Left renal cortex interstitium (tissue), 4 donors: ENCODE data around the gene PDE11A. TPM values are rescaled to one million over a fixed set of nuclear protein-coding genes. Genes with fewer than 3 reads are reported as not detected.

ENCODE experiments used
- DNase-seq, 4 donors: peaks; one replicate each; pipeline ENCODE4 v3.0.0-alpha.2; 2013; ENCODE audit warnings: low read depth in 4 of 4, low spot score in 2 of 4, missing footprints in 1 of 4
- polyA plus RNA-seq, 4 donors: library from polyadenylated mRNA; unstranded; fragments of 120-200 nt; gene quantifications; one replicate each; pipeline ENCODE4 v1.2.1, GENCODE V29; 2013; ENCODE audit not compliant: insufficient read length in 4 of 4

Gene PDE11A
- polyA plus RNA-seq, 4 donors = 4.6 to 8.1 (median 7.4) TPM

GRCh38 chr2:177646241-177646640 lies 426.3 kb downstream of the PDE11A start:
- no peak for DNase-seq

- DNase-seq = no peak
Measured at GRCh38 chr2:177641331-177641730, 431.2 kb downstream of the PDE11A start.

GRCh38 chr2:177640423-177640822 lies 432.2 kb downstream of the PDE11A start:
- DNase-seq = no peak

- DNase-seq = no peak
Measured at GRCh38 chr2:177639262-177639914, 433.2 kb downstream of the PDE11A start.

- DNase-seq = no peak
Measured at GRCh38 chr2:177638507-177638906, 434.1 kb downstream of the PDE11A start.

GRCh38 chr2:177636672-177637071 lies 435.9 kb downstream of the PDE11A start:
- no peak for DNase-seq

GRCh38 chr2:177635696-177636095 lies 436.9 kb downstream of the PDE11A start:
- no peak for DNase-seq

GRCh38 chr2:177633910-177634294 lies 438.7 kb downstream of the PDE11A start:
- DNase-seq = no peak

- DNase-seq = no peak
Measured at GRCh38 chr2:177633111-177633510, 439.5 kb downstream of the PDE11A start.

- no peak for DNase-seq
Measured at GRCh38 chr2:177631680-177632079, 440.9 kb downstream of the PDE11A start.

GRCh38 chr2:177629357-177630024 lies 443.1 kb downstream of the PDE11A start:
- DNase-seq = no peak

- DNase-seq = no peak
Measured at GRCh38 chr2:177628831-177629230, 443.7 kb downstream of the PDE11A start.

GRCh38 chr2:177625744-177626650 lies 446.6 kb downstream of the PDE11A start:
- DNase-seq = no peak

- DNase-seq = no peak
Measured at GRCh38 chr2:177622521-177622920, 450.1 kb downstream of the PDE11A start.

- DNase-seq = no peak
Measured at GRCh38 chr2:177619986-177620385, 452.6 kb downstream of the PDE11A start.

- no peak for DNase-seq
Measured at GRCh38 chr2:177619461-177619860, 453.1 kb downstream of the PDE11A start.

- DNase-seq = peak; percentile 85 to 97 (median 92)
Measured at GRCh38 chr2:177618255-177619253, 454.0 kb downstream of the PDE11A start.

GRCh38 chr2:177617849-177618248 lies 454.7 kb downstream of the PDE11A start:
- DNase-seq = no peak

GRCh38 chr2:177616731-177617130 lies 455.8 kb downstream of the PDE11A start:
- DNase-seq = no peak

GRCh38 chr2:177616066-177616465 lies 456.5 kb downstream of the PDE11A start:
- no peak for DNase-seq
